Neural progenitor cell (in vitro differentiated cells): Measurements from ENCODE around the gene TSPAN5. TPM values are rescaled to one million over a fixed set of nuclear protein-coding genes. Genes with fewer than 3 reads are reported as not detected.

Experiments
- DNase-seq: peaks from one replicate; pipeline ENCODE4 v3.0.0-alpha.2; 2016; ENCODE audit warnings: low spot score
- H2AFZ ChIP-seq: fragments of 200-600 bp; sonication (generic); replicated peaks from 2 replicates; pipeline ENCODE4 v1.6.1; 2016; ENCODE audit warnings: antibody characterized with exemption
- H3F3A ChIP-seq: fragments of 200-600 bp; sonication (generic); 2 replicates; pipeline ENCODE4 v1.6.1; 2016; ENCODE audit warnings: antibody characterized with exemption, low read depth
- H3K27ac ChIP-seq: fragments of 200-600 bp; sonication (generic); 2 replicates; pipeline ENCODE4 v1.5.1; 2016; ENCODE audit warnings: mild to moderate bottlenecking
- H3K27me3 ChIP-seq: fragments of 200-600 bp; sonication (generic); 2 replicates; pipeline ENCODE4 v1.6.1; 2016; ENCODE audit warnings: mild to moderate bottlenecking, moderate library complexity
- H3K36me3 ChIP-seq: fragments of 200-600 bp; sonication (generic); 2 replicates; pipeline ENCODE4 v1.5.1; 2016
- H3K4me1 ChIP-seq: fragments of 200-600 bp; sonication (generic); 2 replicates; pipeline ENCODE4 v1.6.1; 2016; ENCODE audit warnings: mixed run types
- H3K4me2 ChIP-seq: fragments of 200-600 bp; sonication (generic); 2 replicates; pipeline ENCODE4 v1.6.1; 2016
- H3K4me3 ChIP-seq: fragments of 200-600 bp; sonication (generic); 2 replicates; pipeline ENCODE4 v1.5.1; 2016
- H3K79me2 ChIP-seq: fragments of 200-600 bp; sonication (generic); 2 replicates; pipeline ENCODE4 v1.6.1; 2016; ENCODE audit warnings: low read depth
- H3K9ac ChIP-seq: fragments of 200-600 bp; sonication (generic); 2 replicates; pipeline ENCODE4 v1.6.1; 2016
- H3K9me3 ChIP-seq: fragments of 200-600 bp; sonication (generic); 2 replicates; pipeline ENCODE4 v1.5.1; 2016; ENCODE audit warnings: low read depth
- H4K20me1 ChIP-seq: fragments of 200-600 bp; sonication (generic); 2 replicates; pipeline ENCODE4 v1.6.1; 2016; ENCODE audit warnings: low read depth
- H3K27ac Mint-ChIP-seq: 3 replicates; pipeline ENCODE4 v1.8.0; 2021; ENCODE audit warnings: mixed read lengths
- H3K27me3 Mint-ChIP-seq: 2 replicates; pipeline ENCODE4 v1.8.0; 2022; ENCODE audit warnings: low read depth, mild to moderate bottlenecking, inconsistent platforms, moderate library complexity, mixed read lengths; ENCODE audit not compliant: insufficient read depth
- H3K36me3 Mint-ChIP-seq: 3 replicates; pipeline ENCODE4 v1.8.0; 2021; ENCODE audit warnings: mixed read lengths
- H3K4me1 Mint-ChIP-seq: 3 replicates; pipeline ENCODE4 v1.8.0; 2021; ENCODE audit warnings: mixed read lengths
- H3K4me3 Mint-ChIP-seq: 3 replicates; pipeline ENCODE4 v1.8.0; 2021; ENCODE audit warnings: mild to moderate bottlenecking, moderate library complexity, mixed read lengths
- H3K9me3 Mint-ChIP-seq: 3 replicates; pipeline ENCODE4 v1.8.0; 2020; ENCODE audit warnings: mixed read lengths
- EZH2 ChIP-seq: fragments of 200-600 bp; sonication (generic); IDR thresholded peaks from 2 replicates; pipeline ENCODE4 v1.6.1; 2017; ENCODE audit warnings: antibody characterized with exemption, mild to moderate bottlenecking, moderate library complexity
- EZH2phosphoT487 ChIP-seq: fragments of 200-600 bp; sonication (generic); IDR thresholded peaks from 2 replicates; pipeline ENCODE4 v1.6.1; 2017; ENCODE audit warnings: antibody characterized with exemption
- total RNA-seq: library from RNA; depleted of rRNA; stranded (reverse); fragments of >200 nt; gene quantifications from 2 replicates; pipeline ENCODE4 v1.2.3, GENCODE V29; 2015; ENCODE audit warnings: low replicate concordance
- TF ChIP-seq, protein P1 (sequence below): fragments of 200-600 bp; sonication (generic); IDR thresholded peaks from 2 replicates; pipeline ENCODE4 v1.5.1; 2017; ENCODE audit warnings: antibody characterized with exemption, mild to moderate bottlenecking

TSPAN5 gene
- total RNA-seq, 1 donor from 2014 or later, result 34.9 TPM

DNA sequence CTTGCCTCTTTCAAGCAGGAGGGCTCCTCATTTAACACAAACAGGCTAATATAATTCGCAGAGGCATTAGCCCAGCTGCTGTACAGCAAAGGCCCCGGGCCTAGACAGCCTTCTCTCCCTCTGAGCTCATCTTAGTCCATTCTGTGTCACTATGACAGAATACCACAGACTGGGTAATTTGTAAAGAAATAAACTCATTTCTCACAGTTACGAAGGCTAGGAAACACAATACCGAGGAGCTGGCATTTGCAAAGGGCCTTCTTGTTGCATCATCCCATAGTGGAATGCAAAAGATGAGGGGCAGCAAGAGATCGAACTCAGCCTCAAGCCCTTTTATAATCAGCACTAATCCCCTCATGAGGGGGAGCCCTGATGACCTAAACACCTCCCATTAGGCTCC lies 48.5 kb downstream of the TSPAN5 start:
- no peaks in the 10 kb centered on the region for H3K9me3 Mint-ChIP-seq
- no peaks in the 10 kb centered on the region for H3K27me3 Mint-ChIP-seq
- Histone ChIP-seq H3K4me2 (peak overlapping the region; percentile 32), H3K9ac (no peak overlapping the region), H3K4me3 (no peak overlapping the region), H3K79me2 (peaks cover 94% of the 10 kb centered on the region), H3K4me1 (peaks cover 64% of the 10 kb centered on the region), H3K9me3 (no peaks in the 10 kb centered on the region), H3K27ac (no peak overlapping the region), H3K36me3 (no peaks in the 10 kb centered on the region), H3F3A (peaks cover 20% of the 10 kb centered on the region), H3K27me3 (no peaks in the 10 kb centered on the region), H4K20me1 (peaks cover 32% of the 10 kb centered on the region), H2AFZ (no peak overlapping the region)
- H3K4me1 Mint-ChIP-seq, result peaks cover 62% of the 10 kb centered on the region
- peak overlapping the region; percentile 31 for H3K27ac Mint-ChIP-seq
- H3K4me3 Mint-ChIP-seq, result no peak overlapping the region
- no peaks in the 10 kb centered on the region for H3K36me3 Mint-ChIP-seq
- peak; percentile 38 for DNase-seq
- TF ChIP-seq EZH2 (no peak), EZH2phosphoT487 (no peak)
- TF ChIP-seq, protein P1, sequence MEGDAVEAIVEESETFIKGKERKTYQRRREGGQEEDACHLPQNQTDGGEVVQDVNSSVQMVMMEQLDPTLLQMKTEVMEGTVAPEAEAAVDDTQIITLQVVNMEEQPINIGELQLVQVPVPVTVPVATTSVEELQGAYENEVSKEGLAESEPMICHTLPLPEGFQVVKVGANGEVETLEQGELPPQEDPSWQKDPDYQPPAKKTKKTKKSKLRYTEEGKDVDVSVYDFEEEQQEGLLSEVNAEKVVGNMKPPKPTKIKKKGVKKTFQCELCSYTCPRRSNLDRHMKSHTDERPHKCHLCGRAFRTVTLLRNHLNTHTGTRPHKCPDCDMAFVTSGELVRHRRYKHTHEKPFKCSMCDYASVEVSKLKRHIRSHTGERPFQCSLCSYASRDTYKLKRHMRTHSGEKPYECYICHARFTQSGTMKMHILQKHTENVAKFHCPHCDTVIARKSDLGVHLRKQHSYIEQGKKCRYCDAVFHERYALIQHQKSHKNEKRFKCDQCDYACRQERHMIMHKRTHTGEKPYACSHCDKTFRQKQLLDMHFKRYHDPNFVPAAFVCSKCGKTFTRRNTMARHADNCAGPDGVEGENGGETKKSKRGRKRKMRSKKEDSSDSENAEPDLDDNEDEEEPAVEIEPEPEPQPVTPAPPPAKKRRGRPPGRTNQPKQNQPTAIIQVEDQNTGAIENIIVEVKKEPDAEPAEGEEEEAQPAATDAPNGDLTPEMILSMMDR, result no peak

GRCh38 chr4:98608356-98608755 lies 50.1 kb downstream of the TSPAN5 start:
- H3K4me2 ChIP-seq, result no peak overlapping the region
- no peaks in the 10 kb centered on the region for H3K27me3 Mint-ChIP-seq
- no peak overlapping the region for H3K27ac Mint-ChIP-seq
- H2AFZ ChIP-seq, result no peak overlapping the region
- no peak overlapping the region for H3K9ac ChIP-seq
- no peak overlapping the region for H3K4me3 ChIP-seq
- H3K36me3 Mint-ChIP-seq, result no peaks in the 10 kb centered on the region
- H3K4me1 Mint-ChIP-seq, result peaks cover 58% of the 10 kb centered on the region
- no peak for DNase-seq
- H3K27ac ChIP-seq, result no peak overlapping the region
- H3K79me2 ChIP-seq, result peaks cover 90% of the 10 kb centered on the region
- TF ChIP-seq, protein P1, result no peak
- TF ChIP-seq EZH2 (no peak), EZH2phosphoT487 (no peak)
- no peaks in the 10 kb centered on the region for H3K9me3 Mint-ChIP-seq
- H3K36me3 ChIP-seq, result no peaks in the 10 kb centered on the region
- H3K9me3 ChIP-seq, result no peaks in the 10 kb centered on the region
- peaks cover 57% of the 10 kb centered on the region for H3K4me1 ChIP-seq
- H3K27me3 ChIP-seq, result no peaks in the 10 kb centered on the region
- peaks cover 20% of the 10 kb centered on the region for H3F3A ChIP-seq
- H3K4me3 Mint-ChIP-seq, result no peak overlapping the region
- peaks cover 32% of the 10 kb centered on the region for H4K20me1 ChIP-seq

DNA sequence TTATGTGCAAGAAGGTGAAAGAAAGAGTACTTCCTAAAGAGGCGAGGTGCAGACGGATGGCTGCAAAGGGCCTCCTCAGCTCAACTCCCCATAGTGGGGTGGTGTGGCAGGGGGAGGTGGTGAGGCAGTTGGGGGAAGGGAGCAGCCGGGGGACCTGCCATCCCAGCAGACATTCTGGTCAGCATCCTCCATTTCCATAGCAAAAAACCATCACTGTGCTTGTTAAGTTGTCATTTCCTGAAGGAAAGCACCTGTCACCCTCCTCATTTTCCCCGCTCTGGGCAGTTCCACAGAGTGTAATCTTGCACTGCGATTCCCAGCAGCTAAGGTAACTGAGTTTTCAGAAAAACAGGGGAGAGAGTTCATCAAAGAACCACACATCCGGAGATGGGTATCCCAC lies 51.5 kb downstream of the TSPAN5 start:
- no peaks in the 10 kb centered on the region for H3K9me3 ChIP-seq
- no peak overlapping the region for H3K4me3 ChIP-seq
- Mint-ChIP-seq H3K9me3 (peaks cover 6% of the 10 kb centered on the region), H3K27ac (no peak overlapping the region), H3K27me3 (no peaks in the 10 kb centered on the region), H3K36me3 (peaks cover 4% of the 10 kb centered on the region), H3K4me1 (peaks cover 43% of the 10 kb centered on the region), H3K4me3 (no peak overlapping the region)
- H3K27ac ChIP-seq, result no peak overlapping the region
- TF ChIP-seq EZH2 (no peak), EZH2phosphoT487 (no peak)
- TF ChIP-seq, protein P1, result no peak
- H4K20me1 ChIP-seq, result peaks cover 23% of the 10 kb centered on the region
- H3K27me3 ChIP-seq, result no peaks in the 10 kb centered on the region
- DNase-seq, result no peak
- H3K9ac ChIP-seq, result no peak overlapping the region
- no peak overlapping the region for H3K4me2 ChIP-seq
- peaks cover 6% of the 10 kb centered on the region for H3F3A ChIP-seq
- no peaks in the 10 kb centered on the region for H3K36me3 ChIP-seq
- H2AFZ ChIP-seq, result no peak overlapping the region
- H3K79me2 ChIP-seq, result peaks cover 90% of the 10 kb centered on the region
- peaks cover 42% of the 10 kb centered on the region for H3K4me1 ChIP-seq
